Right kidney (tissue), 1 donor: ENCODE measurements around the gene KCNJ4.
"Not testable (repeated sequence)": the region's sequence is repeated elsewhere in the genome, so short reads cannot be mapped to it uniquely, and the experiment has no call there.

Source experiments
- DNase-seq: peaks from one replicate; pipeline ENCODE4 v3.0.0-alpha.2; 2016

The KCNJ4 gene

DNA sequence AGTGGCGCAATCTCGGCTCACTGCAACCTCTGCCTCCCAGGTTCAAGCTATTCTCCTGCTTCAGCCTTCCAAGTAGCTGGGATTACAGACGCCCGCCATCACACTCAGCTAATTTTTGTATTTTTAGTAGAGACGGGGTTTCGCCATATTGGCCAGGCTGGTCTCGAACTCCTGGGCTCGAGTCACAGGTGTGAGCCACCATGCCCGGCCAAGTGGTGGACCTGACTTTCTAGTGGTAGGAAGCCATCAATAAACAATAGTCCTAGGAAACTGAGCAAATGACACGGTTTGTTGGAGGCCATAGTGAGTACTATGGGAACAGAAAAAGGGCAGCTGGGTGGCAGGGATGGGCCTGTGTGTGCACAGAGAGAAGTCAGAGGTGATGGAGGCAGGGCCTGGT lies 15.2 kb upstream of the KCNJ4 start:
- DNase-seq: not testable (repeated sequence)

DNA sequence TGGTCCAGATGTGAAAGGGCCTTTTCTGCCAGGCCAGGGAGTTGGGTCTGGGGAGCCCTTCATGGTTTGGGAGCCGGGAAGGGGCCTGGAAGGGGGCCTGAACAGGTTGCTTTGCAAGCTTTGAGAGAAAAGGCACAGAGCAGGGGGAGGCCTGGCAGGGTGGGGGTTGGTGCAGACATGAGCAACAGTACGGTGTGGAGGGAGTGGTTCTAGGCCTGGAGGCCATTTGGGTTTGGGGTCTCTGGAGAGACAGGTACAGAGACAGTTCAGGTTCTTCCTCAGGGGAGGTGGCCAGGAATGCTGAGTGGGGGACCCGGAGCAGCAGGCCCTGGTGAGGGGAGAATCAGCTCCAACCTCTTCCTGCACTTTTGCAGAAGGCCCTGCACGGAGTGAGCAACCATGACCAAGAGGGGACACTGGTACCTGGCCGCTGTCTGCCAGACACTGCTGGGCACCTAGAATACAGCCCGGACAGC lies 14.3 kb upstream of the KCNJ4 start:
- DNase-seq: no peak

DNA sequence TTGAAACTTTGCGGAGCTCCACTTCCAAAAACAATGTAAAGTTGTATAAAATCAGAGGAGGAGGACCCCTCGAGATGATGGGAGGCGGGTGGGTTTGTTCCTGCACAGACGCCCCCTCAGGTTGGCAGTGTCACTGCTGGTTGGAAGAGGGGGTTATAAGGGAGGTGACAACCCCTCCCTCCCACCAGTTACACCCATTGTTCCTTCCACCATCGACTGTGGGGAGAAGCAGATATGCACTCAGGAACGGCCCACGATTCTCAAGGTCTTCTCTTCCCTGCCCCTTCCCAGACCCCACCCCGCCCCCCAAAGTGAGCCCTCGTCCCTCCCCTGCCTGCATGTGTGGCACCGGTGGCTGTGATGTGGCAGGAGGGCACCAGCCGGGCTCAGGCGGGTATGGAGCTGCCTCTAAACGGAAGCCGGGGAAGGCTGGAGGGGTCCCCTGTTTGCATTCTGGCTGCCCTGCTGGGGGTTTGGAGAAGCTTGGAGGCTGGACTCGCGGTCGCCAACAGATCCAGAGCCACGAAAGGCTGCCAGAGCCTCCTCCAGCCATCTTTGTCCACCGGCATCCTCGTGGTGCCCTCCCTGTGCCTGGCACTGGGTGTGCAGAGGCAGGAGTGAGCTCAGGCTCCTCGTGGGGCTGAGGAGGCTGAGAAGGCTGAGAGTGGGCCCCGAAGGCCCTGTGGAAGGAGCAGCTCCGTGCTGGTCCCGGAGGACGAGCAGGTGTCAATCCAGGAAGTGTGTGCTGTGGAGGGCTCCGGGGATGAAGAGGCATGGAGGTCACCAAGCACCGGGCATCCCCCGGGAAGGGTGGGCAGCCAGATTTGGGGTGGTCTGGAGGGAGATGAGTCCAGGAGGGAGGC lies 13.7 kb upstream of the KCNJ4 start:
- no peak for DNase-seq

DNA sequence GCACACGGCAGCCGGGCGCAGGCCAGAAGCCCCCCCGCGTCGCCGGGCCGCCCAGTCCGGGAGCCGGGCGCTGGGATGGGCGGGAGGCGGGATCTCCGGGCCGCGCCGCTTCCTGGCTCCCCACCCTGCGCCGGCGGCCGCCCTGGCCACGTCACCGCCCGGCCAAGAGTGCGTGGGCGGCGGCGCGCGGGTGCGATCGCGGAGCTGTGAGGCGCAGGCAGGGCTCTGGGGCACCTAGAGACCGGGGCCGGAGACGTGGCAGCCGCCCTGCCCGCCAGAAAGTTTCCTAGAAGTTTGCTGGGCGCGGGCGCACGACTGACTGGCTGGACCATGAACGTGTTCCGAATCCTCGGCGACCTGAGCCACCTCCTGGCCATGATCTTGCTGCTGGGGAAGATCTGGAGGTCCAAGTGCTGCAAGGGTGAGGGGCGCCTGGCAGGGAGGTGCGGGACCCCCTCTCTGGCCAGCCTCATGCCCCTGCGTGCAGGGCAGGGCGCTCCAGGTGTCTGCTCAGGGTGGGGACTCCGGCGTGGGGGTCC lies 13.0 kb upstream of the KCNJ4 start, which contains the start of gene KDELR3:
KDELR3 (plus strand) TSS at position 193 of the 539 bp plus-strand sequence; CDS start at position 331, 138 bp downstream.
- DNase-seq: peak; percentile 76

DNA sequence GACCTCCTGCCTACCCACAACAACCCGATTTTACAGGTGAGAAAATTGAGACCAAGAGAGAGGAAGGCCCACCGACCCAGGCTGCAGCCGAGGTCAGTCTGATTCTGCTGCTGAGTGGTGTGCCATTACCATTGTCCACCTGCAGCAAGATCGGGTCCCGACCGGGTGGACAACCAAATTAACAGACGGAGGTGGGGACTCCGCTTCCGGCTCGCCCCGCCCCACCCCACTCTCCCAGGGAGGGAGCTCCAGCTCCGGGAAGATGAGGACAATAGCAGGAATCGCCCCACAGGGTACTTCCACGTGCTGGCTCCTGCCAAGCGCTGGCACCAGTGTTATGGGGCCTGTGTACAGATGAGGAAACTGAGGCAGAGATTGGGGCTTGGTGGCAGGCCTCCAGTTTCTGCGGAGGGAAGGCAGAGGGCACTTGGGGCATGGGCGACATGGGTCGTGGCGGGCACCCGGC lies 12.5 kb upstream of the KCNJ4 start:
- DNase-seq: no peak

DNA sequence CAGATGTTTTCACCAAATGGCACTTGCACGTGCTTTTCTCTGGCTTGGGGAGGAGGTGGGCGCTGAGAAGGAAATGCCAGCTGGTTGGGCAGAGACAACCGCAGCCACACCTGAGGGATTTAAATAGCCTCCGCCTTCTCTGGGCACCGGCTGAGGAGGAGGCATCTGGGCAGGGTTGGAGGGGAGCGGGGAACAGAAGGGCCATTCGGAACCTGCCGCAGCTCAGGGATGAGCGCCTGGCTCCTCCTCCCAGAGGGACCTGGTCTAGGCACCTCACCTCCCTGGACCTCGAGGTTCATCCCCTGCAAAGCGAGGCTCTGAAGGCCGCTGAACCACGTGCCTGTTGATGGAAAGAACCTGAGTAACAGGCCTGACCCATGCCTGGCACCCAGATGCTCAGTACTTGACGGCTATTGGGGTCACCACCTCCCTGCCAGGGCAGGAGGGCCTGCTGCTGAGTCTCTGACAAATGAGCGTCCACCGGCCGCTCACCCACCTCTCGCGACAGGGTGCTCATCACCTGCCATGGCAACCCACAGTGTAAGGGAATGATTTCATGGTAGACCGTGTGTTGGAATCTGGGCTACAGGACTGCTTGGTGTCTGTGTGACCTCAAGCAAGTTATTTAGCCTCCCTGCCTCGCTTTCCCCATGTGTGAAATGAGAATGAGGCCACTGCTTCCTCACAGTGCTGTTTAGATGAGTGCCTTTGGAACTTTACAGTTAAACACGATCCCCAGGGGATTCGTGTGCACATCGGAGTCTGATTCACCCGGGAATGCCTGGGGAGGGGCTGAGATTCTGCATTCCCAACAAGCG lies 10.9 kb upstream of the KCNJ4 start:
- no peak for DNase-seq

DNA sequence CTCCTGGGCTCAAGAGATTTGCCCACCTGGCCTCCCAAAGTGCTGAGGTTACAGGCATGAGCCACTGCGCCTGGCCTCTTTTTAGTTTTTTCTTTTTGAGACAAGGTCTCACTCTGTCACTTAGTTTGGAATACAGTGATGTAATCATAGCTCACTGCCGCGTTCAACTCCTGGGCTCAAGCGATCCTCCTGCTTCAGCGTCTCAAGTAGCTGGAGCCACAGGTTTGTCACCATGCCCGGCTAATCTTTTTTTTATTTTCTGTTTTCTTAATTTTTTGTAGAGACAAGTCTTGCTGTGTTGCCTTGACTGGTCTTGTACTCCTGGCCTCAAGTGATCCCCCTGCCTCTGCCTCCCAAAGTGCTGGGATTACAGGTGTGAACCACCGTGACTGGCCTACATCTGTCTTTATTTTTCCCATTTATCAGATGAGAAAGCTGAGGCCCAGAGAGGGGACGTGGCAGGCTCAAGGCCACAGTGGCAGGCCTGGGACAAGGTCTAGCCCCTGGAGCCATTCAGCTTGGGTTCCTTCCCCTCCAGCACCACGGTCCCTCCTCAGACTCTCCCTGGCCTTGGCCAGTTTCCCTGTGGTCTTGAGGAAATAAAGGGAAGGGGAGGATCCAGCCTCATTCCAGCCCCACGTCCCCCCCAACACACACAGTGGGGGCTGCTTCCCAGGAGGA lies 10.1 kb upstream of the KCNJ4 start:
- DNase-seq: no peak

DNA sequence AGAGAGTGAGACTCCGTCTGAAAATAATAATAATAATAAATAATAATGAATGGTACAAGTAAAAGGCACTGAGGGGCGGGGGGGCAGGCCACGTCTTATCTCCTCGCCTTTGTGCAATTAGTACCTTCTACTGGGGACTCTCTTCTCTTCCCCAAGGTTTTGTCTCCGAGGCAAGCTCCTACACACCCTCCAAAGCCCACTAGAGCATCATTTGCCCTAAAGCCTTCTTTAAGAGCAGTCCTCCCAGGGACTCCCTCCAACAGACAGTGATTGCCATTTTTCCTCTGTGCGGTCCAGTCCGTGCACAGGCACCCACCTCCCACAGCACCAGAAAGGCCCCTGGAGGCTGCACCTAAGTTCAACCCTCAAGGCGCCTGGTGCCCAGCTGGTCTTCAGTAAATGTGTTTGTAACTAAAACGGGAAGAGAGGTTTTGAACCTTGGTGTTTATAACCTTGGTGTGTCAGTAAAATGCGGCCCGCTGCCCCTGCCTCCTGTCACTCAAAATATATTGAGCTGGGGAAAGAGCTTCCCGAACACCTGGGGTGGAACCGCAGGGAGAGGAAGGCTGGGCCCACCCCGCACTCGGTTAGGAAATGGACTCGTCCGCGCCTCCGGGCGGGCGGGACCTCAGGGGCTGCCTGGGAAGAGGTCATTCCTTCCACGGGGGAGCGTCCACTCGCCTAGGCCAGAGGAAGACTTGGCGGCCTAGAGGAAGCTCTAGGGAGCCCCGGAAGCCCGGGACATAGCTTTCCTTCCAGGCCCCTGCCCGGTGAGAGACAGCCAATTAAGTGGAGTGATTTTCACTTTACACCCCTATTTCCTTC lies 8.2 kb upstream of the KCNJ4 start:
- peak; percentile 67 for DNase-seq

DNA sequence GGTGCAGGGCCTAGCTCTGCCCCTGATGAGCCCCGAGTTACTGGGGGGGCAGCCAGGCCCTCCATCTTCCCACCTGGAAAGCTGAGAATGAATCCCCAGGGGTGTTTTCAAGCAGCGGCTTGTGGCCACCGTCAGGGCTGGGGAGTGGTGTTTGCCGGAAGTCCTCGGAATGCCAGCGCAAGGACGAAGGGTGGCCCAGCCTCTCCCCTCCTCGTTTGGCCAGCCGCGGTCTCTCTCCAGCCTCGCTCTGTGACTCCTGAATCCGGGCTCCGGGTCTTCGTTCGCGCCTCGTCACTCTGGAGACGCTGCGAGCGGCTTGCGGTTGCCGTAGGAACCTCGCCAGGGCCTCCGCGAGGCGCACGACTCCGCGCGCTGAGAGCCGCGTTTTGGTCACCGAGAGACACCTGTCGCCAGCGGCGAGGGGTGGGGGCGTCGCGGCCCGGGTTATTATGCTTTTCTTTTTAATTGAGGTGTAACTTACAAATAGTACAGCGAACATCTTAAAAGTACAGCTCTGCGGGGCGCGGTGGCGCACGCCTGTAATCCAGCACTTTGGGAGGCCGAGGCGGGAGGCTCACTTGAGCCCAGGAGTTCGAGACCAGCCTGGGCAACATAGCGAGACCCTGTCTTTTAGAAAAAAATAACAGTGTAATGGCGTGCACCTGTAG lies 6.5 kb upstream of the KCNJ4 start:
- DNase-seq: peak; percentile 81

DNA sequence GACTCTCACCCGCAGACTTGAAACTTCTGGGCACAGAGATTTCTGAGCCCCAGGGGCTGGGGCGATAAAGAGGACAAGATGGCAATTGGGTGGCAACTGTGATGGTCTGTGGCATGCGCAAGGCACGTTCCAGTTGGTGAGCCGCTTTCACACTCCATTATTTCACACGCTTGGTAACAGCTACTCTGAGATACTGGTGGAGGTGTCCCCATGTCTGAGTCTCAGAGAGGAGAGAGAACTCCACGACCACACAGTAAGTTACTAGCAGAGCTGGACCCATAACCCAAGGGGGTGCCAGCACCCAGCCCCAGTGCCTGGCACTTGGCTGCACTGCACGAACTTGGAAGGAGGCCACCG lies 6.0 kb upstream of the KCNJ4 start:
- no peak for DNase-seq

DNA sequence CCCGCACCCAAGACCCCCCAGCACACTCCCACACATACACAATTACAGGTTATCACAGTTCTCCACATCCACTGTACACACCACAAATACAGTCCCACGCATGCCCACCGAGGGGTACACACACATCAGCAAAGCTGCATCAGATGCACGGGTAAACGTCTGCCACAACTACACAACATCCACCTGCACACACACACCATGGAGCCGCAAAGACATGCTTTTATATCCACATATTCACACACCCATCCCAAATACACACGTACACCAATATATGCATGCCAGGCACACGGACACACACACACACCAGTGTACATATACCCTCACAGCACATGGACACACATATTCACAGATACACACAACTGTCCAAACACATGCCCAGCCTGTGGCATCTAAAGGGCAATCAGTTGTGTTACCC lies 5.4 kb upstream of the KCNJ4 start:
- no peak for DNase-seq

DNA sequence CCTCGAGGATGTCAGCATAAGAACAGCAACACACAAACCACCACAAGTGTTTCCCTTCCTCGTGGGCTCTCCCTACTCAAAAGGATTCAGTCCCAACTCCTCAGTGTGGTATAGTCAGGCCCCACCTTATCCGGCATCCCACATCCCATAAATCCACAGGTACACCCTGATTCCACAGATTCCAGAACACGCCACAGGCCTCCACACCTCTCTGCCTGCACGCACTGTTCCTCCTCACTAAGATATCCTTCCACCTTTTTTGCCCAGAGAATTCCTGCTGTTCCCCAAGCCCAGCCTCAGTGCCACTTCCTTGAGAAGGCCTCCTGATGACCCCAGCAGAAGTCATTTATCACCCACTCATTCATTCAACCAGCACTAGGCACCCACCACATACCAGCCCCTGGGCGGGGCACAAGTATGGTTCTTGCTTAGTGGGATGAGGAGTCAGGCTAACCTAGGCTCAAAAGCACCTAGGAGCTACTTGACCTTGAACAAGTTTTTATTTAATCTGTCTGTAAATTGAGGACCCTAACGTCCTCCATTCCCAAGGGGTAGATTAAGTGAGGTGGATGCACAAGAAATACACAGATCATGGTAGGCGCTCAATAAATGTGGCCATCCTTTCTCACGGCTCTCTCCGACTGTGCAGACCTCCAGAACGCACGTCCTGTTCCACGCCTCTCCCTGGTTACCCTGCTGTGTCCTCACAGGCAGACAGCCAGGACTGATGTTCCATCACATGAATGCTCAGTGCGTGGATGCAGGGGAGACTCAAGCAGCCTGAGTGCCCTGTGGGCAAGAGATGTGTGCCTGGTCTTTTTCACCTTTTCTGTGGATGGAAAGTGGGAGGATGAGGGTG lies 2.1 kb upstream of the KCNJ4 start:
- no peak for DNase-seq

DNA sequence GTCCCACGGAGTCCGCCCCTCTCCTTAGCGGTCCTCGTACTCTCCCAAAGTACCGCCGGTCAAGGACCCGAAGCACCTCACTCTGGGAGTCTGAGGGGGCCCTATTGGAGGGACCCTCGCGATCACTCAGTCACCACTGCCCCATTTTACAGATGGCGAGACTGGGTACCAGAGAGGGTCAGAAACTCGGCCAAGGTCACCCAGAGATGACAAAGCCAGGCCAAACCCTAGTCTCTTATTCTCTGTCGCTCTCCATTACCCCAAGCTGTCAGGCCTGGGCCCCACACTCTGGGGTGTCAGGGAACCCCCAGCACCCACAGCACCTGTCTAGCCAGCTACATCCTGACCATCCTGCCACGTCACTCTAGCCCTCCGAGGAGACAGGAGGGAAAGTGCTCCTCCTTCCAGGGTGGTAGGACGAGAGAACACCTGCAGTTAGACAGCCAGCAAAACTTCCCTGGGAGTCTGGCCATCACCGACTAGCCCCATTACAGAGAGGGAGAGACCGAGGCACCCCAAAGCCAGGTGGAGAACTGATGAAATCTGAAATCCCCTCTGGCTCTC lies 1.4 kb upstream of the KCNJ4 start:
- DNase-seq: no peak

DNA sequence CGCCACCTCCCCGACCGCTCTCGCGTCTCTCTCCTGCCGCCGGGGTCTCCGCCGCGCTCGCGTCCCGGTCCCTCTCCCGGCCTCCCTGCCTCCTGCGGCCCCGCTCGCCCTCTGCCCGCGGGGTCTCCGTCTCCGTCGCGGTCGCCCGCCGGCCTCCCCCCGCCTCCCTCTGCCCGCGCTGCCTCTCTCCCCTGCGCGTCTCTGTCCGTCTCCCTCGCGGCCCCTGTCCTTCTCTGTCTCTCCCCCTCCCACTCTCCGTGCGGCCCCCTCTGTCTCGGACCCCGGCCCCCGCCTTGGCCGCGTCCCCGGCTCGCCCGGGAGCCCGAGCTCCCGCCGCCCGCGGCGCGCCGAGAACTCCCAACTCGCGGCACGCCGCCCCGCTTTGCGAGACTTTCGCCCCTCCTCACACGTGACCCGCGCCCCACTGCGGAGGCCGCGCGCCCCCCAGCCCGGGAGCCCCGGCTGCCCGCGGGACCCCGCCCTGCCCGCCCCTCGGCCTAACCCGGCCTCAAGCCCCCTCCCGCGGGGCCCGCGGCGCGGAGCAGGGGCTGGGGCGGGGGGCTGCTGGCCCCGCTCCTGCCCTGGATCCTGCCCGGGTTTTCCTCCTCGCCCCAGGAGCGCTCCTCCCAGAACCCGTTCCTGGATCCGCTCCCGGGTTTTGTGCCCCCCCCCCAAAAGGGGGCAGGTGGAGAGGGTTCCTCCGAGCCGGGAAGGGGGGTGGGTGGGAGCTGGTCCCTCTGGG lies 702 bp upstream of the KCNJ4 start:
- peak; percentile 51 for DNase-seq

DNA sequence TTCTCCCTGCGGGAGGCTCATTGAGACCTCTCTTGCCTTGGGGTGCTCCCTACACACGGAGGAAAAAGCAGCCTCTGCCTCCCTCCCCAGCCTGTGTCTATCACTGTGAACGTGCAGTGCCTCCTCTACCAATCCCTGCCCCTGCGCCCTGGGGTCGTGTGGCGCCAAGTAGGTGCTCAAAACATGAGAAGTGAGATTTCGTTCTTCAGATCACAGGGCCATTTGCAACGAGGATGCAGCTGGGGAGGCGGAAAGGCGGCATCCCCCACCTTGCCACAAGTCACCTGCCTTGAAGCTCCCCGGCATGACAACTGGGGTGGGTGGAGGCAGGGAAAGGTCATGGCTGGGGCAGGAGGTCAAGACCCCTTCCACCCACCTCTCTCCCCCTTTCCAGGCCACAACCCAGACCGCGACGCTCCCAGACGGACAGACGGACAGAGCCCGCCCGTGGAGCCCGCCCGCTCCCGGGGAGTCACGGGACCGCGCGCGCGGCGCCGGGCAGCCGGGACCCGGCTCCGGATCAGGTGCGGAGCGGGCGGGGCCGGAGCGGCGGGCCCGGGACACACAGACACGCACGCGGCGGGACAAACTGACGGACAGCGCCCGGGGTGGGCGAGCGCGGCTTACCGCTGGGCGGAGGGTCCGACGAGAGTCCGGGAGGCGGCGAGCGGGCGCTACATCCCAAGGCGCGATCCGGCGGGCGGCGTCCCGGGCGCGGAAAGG lies 485 bp downstream of the KCNJ4 start:
- no peak for DNase-seq

DNA sequence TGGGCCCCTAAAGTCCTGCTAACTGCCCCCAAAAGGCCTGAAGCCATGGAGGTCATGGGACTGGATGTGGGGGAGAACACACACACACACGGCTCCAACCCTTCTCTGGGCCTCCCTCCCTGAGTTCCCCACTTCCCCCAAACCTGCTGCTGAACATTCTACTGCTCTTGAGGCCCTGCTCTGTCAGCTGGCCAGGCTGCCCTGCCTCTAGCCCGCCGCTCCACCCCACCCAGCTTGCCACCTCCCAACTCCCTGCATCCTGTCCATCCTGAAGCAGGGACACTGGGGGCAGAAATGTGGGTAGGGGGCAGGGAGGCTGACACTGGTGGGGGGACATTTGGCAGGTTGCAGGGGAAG lies 1.0 kb downstream of the KCNJ4 start:
- DNase-seq: no peak

DNA sequence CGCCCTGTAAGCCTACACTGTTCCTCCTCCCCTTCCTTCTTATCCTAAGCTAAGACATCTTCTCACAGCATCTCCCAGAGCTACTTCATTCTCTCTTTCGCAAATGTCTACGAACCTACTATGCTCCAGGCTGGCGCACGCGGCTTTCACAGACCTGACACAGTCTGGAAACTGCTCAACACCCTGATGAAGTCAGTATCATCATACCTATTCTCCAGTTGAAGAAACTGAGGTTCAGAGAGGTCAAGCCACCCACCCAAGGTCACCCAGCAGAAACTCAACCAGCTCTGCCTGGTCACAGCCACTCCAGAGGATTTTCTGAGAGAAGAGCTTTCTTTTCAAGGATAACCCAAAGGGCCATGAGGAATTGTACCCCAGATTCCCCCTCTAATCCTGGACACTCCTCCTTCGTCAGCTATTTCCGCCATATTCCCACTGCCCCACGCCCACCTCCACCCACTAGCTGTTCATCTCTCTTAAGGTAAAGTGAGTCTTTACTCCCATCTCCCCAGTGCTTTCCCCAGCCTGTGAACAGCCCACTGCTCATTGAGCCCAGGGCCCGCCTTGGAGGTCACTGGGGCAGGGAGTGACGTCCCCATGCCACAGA lies 1.8 kb downstream of the KCNJ4 start:
- no peak for DNase-seq
